SK-N-MC (cell line): ENCODE data around the gene IPO9.

Experiments
- EZH2 ChIP-seq: fragments of 200-600 bp; sonication (generic); IDR thresholded peaks from one replicate; pipeline ENCODE4 v1.6.1; 2017; ENCODE audit warnings: antibody characterized with exemption
- FOXP2 ChIP-seq: optimal IDR thresholded peaks from 2 replicates; pipeline ENCODE3; 2011; ENCODE audit warnings: mild to moderate bottlenecking, moderate library complexity; ENCODE audit not compliant: insufficient read depth; ENCODE audit errors: extremely low read length, control extremely low read depth
- POLR2AphosphoS5 ChIP-seq: IDR thresholded peaks from 2 replicates; pipeline ENCODE4 v1.6.1; 2012; ENCODE audit warnings: mild to moderate bottlenecking, low read depth, low read length, borderline replicate concordance

GRCh38 chr1:201849372-201850052 lies 20.6 kb downstream of the IPO9 start:
- TF ChIP-seq POLR2AphosphoS5 (no peak), EZH2 (no peak), FOXP2 (no peak)
